ENCODE results near the gene U2AF1L4.

The U2AF1L4 gene

DNA sequence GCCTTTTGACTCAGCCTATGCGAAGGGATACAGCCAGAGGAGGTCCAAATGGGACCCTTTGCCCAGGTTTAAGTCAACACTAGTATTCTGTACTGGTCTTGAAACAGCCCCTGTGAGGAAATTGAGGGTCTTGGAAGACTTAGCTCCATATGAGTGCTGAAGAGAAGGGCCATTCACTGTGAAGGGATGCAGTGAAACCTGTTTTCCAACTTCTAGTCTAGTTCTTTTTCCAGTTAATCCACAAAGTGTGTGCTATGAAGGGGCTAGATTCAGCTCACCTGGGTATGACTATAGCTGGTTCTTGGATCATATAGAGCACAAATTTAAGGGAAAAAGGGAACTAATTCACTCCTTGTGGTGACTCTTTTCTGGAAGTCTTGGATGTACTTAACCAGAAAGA lies 36.8 kb downstream of the U2AF1L4 start:
- DNase-seq = no peak

DNA sequence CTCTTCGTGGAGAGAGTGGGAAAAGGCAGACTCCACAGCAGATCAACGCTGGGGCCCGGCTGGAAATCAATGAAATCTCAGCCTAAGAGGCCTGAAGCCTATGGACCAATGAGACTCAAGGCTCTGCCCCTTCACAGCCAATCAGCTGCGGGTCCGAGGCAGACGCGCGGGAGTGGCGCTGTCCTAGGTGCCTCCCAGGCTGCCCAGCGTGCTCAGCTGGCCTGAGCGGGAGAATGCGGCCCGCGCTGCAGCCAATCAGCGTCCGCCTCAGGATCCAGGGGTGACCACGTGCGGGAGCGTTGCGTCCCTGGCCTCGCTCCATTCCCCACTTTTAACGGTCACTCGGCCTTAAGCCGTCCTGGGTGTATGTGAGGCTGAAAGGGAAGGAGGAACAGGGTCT lies 41.0 kb downstream of the U2AF1L4 start, which contains the start of gene ZBTB32:
TSS of gene ZBTB32 (plus strand) at position 341 of the 400 bp plus-strand sequence. CDS start 10,069 bp downstream, outside the sequence.
- peak in 1 of 2 experiments; percentile 5 for DNase-seq

DNA sequence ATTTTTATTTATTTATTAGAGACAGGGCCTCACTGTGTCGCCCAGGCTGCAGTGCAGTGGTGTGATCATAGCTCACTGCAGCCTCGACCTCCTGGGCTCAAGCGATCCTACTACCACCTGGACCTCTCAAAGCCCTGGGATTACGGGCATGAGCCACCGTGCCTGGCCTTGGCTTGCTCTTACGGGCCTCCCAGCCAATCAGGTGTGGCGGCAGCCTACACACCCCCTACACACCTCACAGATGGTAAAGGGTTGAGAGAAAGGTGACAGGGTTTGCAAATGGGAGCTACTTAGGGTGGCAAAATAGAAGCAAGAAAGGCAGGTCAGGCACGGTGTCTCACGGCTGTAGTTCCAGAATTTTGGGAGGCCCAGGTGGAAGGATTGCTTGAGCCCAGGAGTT lies 41.9 kb downstream of the U2AF1L4 start:
- DNase-seq = no peak

DNA sequence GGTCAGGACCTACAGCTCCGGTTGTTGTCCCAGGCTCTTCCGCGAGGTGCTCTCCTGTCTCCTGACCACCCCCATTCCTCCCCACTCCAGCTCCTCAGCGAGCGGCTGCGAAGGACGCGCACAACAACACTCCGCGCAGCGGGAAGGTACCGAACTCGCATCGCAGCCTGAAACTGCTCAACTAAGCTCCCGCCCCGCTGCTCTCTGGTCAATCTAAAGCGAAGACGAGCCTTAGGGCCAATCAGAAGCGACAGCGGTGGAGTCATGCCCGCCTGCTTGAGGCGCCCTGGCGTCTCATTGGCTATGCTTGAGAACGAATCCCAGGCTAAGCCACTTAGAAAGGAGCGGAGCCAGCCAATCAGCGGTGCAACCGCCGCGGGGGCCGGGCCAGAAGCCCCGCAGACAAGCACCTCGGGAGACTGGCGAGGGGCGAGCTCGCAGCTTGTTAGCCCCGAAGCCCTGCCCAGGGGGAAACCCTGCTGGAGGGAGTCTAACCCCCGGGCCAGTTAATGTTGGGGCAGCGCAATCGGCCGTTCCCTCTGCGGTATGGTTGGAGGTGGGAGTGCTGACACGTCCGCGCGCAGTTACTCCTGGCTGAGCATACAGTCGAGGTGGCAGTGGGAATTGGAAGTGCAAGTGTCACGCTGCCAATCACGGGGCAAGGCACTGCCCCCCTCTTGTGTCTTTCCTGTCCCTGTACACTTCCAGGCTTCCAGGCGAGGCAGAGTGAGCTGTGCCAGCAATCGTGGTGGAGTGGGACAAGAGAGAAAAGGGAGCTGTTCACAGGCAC lies 42.8 kb downstream of the U2AF1L4 start:
- peak; percentile 96 to 97 for DNase-seq

DNA sequence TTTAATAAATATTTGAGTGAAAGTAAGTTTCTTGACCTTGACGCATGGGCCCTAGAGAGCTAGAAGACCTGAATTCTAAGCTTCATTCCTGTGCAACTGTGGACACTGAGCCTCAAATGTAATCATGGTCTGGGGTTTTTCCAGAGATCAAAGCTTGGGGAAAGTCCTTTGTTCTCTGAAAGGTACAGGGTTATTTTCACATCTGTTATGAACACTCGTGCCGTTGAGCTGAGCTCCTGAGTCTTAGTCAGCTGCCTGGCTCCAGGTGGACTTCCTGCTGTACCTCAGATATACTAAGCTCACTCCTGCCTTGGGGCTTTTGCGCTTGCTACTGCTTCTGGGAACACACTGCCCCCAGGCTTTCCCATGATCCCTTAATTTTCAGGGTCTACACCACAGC lies 48.4 kb downstream of the U2AF1L4 start:
- DNase-seq = no peak

DNA sequence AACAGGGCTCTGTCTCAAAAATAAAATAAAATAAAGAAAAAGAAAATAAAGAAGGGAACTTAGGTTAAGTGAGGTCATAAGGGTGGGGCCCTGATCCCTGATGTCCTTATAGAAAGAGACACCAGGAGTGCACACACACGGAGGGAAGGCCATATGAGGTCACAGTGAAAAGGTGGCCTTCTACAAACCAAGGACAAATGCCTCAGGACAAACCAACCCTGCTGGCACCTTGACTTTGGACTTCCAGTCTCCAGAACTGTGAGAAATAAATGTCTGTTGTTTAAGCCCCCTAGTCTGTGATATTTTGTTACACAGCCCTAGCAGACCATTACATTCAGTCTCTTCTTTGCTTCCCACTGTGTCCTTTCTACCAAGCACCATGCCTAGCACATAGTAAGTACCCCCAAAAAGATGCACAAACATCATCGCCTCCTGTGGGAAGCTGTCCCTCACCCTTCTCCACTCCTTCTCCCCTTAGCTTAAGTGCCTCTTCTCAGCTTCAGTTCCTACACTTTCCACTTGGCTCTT lies 49.3 kb downstream of the U2AF1L4 start:
- no peak for DNase-seq

DNA sequence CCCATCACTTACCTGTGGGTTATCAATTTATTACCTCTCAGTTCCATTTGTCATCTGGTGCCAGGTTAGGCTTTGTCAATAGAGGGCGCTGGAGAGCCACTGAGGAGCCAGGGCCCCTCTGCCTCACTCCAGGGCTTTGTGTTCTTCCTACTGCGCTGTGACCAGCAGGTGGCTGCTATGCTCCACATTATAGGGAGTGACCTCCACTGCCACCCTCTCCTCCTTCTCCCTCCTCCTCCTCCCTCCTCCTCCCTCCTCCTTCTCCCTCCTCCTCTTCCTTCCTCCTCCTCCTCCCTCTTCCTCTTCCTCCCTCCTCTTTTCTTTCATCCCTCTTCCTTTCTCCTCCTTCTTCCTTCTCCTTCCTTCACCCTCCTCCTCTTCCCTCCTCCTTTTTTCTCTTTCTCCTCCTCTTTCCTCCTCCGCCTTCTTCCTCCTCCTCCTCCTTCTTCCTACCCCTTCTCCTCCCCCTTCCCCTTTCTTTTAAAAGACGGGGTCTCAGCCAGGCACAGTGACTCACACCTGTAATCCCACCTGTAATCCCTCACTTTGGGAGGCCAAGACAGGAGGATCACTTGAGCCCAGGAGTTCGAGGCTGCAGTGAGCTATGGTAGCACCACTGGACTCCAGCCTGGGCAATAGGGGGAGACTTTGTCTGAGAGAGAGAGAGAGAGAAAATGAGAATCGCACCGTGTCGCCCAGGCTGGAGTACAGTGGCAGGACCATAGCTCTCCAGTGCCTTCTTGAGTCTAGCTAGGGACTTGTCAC lies 51.2 kb downstream of the U2AF1L4 start:
- peak in 1 of 2 experiments; percentile 59 for DNase-seq

DNA sequence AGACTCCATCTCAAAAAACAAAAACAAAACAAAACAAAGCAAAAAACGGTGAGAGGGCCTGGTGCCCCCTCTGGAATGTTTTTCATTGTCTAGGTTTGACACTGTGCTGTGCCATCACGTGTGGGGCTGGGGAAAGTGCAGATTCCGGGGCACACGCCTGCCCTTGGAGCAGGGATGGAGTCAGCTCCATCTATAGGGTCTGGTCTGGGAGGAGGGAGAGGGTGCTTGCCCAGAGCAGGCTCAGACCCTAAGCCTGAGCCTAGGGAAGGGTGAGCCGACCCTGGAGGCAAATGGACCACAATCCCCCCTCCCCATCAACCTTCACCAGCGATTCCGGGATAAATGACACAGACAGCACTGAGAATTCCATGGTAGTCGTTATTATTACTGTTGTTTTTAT lies 51.8 kb downstream of the U2AF1L4 start:
- no peak for DNase-seq
